Measurements from ENCODE around the gene GFRA1. TPM values are rescaled to one million over a fixed set of nuclear protein-coding genes. Genes with fewer than 3 reads are reported as not detected.

The GFRA1 gene
- total and polyA plus RNA-seq, 2 donors (not counting 3 experiments of a cell fraction or from before 2014, with no cell fraction given), result 0.22 to 0.88 TPM

- Histone ChIP-seq H3K79me2 (ENCODE audit: control insufficient read depth, insufficient read depth, low read length) (no peaks in the 10 kb centered on the region), H2AFZ (ENCODE audit: low read depth, low read length) (no peak overlapping the region), H3K4me2 (ENCODE audit: insufficient read depth, low read length) (no peak overlapping the region), H3K4me1 (ENCODE audit: control insufficient read depth, extremely low read depth, insufficient read depth, low read length) (no peaks in the 10 kb centered on the region), H3K4me3 (replicated peaks in 1 of 3; ENCODE audit: insufficient read depth in 1 of 3, low read depth in 1 of 3, low read length in 3 of 3) (no peak overlapping the region), H4K20me1 (replicated peaks; ENCODE audit: control insufficient read depth, extremely low read depth, insufficient read depth, low read length) (no peaks in the 10 kb centered on the region), H3K9me1 (replicated peaks; ENCODE audit: control insufficient read depth, extremely low read depth, insufficient read depth, low read length) (no peaks in the 10 kb centered on the region), H3K27me3 (ENCODE audit: control insufficient read depth in 2 of 2, insufficient read depth in 2 of 2, low read length in 2 of 2) (no peaks in the 10 kb centered on the region), H3K36me3 (ENCODE audit: control insufficient read depth in 2 of 2, extremely low read depth in 1 of 2, insufficient read depth in 2 of 2, low read length in 2 of 2) (no peaks in the 10 kb centered on the region), H3K9ac (replicated peaks; ENCODE audit: extremely low read depth, insufficient read depth, low read length) (no peak overlapping the region), H3K27ac (ENCODE audit: insufficient read depth, low read depth, low read length) (no peak overlapping the region), H3K9me3 (replicated peaks; ENCODE audit: control insufficient read depth, insufficient read depth, low read length) (no peaks in the 10 kb centered on the region)
- FAIRE-seq (no peak), DNase-seq (ENCODE audit: low read depth, low spot score) (no peak)
- POLR2A ChIA-PET, result no interaction called here
- TF ChIP-seq POLR2A (IDR thresholded peaks at IDR 0.05; ENCODE audit: low read depth, low read length) (no peak), CTCF (IDR thresholded peaks at IDR 0.05; ENCODE audit: extremely low read depth in 1 of 2, insufficient read depth in 1 of 2, low read depth in 1 of 2, low read length in 2 of 2) (no peak), FOS (IDR thresholded peaks at IDR 0.05; ENCODE audit: borderline replicate concordance, insufficient read depth, low read length) (no peak), MAX (IDR thresholded peaks at IDR 0.05; ENCODE audit: insufficient read depth, insufficient read length) (no peak), POLR2AphosphoS5 (IDR thresholded peaks at IDR 0.05; ENCODE audit: insufficient read depth, low read depth, low read length) (no peak), GATA2 (IDR thresholded peaks at IDR 0.05; ENCODE audit: insufficient read depth, insufficient read length, low read depth, low read length) (no peak), EZH2 (IDR thresholded peaks at IDR 0.05; ENCODE audit: borderline replicate concordance, low read depth, low read length, severe bottlenecking) (no peak), MYC (IDR thresholded peaks at IDR 0.05; ENCODE audit: low read depth, low read length) (no peak), JUN (IDR thresholded peaks at IDR 0.05; ENCODE audit: borderline replicate concordance, insufficient read depth, insufficient read length, low read depth) (no peak)
- intact Hi-C loops (cut with micrococcal nuclease) (no loop called here), dilution Hi-C loops (cut with MboI; ENCODE audit: extremely low pct_ligation_motif_present, low sequenced_read_pairs) (no loop called here)
- no TSS peak for BruUV-seq (replicated peaks)
- CTCF ChIA-PET, result no interaction called here
These were observed 212.1 kb downstream of the GFRA1 start for GRCh38 chr10:116060864-116061263.
